Activated CD8-positive, alpha-beta memory T cell treated with anti-CD3 and anti-CD28 coated beads, Interleukin-2, amount 50 U/mL, for 1 hour (primary cell): ENCODE results near the gene POLA2.

Experiments used
- DNase-seq: peaks from one replicate; pipeline ENCODE4 v3.0.0-alpha.2; 2020; ENCODE audit errors: extremely low read depth

POLA2 gene

DNA sequence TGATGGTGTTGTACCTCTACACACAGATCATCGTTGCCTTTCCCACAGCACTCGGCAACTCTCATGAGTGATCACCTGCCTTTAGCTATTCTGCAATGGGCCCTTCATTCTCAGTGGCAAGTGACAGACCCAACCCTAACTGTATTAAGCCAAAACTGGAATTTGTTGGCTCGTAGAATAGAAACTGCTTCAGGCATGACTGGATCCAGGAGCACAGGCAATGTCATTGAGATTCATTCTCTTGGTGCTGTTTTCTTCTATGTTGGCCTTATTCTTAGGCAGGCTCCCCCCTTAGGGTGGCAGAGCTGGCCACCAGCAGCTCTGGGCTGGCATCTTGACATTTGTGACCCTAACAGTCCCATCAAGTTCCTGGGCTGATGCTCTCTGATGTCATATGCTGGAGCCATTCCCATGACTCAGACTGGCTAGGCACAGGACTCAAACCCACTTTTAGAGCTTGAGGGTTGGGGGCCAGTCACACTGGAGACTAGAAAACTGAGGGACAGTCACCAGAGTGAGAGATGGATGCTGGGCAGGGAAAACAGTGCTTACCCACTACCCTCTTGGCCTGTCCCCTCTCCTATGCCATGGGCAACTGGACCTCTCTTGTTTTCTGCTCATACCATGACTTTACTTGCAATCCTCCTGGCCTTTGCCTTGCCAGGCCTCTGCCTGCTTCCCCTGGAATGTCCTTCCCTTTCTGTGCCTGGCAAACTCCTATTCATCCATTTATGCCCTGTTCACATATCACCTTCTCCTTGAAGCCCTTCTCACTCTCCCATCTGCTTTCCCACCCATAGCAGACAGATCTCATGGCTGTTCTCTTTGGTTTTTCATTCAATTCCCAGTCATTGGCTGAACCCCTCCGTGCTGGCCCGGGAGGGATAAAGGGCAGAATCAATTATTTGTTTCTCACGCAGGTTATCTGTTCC is 45.8 kb downstream of the POLA2 start:
- DNase-seq, result no peak

DNA sequence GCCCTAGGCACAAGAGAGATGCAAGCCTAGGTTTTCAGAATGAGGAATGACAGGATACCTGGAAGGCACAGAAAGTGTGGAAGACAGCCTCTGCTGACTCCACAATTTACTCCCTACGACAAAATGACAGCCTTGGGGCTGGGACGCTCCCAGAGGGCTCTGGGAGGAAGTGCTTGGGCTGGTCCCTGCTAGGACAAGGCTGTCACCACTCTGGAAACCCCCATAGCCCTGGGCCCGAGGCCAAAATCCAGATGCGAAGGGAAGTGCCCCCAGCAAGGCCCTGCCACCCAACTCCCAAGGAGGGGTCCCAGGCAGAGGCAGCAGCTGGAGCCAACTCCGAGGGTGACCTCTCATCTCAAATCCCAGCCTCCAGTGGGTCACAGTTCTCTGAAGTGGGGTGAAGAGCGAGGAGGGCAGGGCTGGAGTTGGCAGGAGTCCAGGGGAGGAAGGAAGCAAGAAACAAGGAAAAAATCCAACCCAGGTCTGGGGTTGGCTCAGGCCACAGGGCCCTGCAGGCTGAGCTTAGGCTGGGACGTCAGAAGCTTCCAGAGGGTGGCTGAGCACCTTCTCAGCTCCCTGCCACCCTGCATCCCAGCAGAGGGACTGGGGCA is 46.6 kb downstream of the POLA2 start:
- no peak for DNase-seq

DNA sequence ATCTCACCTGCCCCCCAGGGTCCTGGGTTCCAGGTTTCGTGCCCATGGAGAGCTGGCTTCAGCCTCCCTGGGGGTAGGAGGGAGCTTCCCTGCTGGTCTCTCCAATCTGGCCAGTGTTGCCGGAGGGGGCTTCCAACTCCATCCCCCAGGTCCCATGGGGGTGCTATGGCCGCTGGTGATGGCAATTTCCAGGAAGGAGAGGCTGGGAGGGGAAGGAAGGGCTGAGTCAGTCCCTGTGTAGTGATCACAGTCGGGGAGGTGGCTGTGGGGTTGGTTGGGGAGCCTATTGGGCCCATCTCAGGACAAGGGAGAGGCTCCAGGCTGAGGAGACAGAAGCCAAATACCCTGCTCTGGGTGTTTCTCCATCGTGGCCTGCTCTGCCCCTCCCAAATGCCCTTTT is 47.2 kb downstream of the POLA2 start:
- no peak for DNase-seq

DNA sequence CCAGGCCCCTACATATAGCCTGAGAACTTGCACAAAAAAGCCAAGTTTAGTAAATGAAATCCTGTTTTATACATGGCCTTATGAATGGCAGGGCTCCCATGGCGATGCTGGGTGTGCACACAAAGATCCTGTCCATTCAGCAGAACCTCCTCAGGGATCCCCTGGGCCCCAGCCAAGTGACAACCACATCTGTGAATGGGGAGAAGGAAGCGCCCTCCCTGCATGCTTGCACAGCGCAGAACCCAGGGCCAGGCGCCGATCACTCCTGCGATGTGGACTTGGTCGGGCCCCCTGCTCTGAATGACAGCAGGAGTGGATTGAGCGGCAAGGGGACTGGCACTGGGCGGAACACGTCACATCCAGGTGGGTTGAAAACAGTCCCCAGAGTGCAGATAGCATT is 48.5 kb downstream of the POLA2 start:
- DNase-seq, result no peak

DNA sequence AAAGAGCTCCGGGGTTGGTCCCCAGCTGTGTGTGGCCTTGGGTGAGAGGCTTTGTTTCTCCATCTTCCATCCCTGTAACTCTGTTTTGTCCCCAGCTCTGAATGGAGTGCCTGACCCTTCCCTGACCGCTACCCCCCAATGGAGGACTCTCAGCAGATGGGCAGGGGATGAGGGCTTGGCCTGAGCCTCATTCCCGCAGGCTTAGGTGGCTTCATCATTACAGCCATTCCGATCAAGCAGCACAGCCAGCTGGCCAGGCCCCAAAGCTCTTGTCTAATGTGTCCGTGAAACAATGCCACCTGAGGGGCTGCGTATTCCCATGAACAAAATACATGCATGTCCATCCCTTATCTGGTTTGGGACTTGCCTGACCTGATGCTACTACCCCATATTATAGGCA is 49.0 kb downstream of the POLA2 start:
- no peak for DNase-seq

DNA sequence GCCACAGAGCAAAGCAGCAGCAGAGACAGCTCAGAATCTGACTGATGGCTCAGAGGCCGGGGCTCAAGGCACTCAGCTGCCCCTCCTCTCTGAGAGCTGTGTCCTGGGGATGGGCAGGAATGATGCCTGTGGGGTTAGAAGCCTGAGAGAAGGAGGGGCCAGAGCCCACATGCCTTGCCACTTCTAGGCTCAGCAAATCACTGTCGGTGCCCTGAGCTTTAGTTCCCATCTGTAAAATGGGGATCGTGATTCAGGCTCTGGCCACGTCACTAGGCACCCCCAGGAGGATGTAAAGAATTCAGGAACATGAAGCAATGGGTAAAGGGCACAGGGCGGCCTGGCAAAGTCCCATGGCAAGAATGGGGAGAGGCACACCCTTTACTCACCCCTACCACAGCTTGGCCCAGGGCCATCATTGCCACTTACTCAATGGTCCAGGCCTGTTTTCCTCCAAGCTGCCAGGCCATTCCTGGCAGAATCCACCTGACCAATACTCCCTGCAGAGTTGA is 49.5 kb downstream of the POLA2 start:
- DNase-seq, result no peak

DNA sequence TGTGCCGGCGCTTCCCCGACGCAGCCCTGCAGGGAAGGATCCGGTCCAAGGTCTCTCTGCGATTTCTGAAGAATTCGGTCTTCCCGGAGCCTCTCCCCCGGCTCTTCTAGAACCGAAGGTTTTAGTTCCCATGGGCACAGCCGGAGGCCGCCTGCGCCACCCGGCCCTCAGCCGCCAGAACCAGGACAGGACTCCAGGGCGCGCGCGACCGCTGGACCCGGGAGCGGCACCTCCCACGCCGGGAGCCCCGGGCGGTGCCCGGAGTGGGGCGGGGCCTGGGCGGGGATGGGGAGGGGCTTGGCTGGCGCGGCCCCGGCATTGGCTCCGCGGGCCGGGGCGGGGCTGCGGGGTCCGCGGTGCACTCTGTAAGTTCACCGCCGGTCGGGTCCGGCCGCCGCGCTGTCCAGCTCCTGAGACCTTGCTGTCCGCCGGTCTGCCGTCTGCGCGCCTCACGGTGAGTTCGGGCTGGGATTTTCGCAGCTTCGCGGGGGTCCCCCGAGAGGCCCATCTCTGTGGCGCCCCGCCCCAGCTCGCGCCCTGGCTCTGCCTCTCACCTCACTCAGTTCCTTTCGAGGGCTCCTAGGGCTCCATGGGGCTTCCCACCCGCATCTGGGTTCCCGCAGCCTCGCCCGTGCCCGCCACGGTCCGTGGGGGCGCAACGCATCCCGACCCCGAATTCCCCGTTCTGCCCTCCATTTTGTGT is 52.9 kb downstream of the POLA2 start, which contains the start of gene CDC42EP2:
CDC42EP2 (plus strand) TSS at position 366 of the 703 bp plus-strand sequence. CDS start 6,033 bp downstream, outside the sequence.
- no peak for DNase-seq

DNA sequence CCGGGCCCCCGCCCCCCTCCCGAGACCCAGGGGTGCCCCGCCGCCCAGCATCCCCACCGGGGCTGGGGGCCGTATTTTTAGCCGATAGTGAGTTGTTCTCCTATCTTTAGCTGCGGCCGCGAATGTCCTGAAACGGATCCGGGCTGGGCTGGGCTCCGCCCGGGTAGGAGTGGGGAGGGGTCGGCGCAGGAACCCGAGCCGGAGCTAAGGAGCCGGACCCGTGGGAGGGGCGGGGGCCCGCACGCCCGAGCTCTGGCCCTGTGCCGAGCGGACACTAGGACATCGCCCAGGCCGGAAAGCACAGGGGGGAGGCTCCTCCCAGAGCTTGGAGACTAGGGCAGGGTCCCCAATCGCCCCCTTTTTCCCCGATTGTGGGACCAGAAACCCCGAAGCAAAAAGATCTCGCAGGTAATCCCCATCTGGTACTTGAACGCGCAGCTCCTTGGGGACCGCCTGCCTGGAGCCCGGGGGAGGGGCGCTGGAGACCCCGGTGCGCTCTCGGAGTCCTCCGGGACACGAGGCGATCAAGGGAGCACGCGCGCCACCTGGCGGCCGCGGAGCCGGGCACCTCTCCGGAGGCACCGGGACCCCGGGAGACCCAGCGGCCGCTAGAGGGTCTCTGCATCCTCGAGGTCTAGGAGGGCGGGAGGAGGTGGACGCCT is 53.6 kb downstream of the POLA2 start:
- peak; percentile 13 for DNase-seq

DNA sequence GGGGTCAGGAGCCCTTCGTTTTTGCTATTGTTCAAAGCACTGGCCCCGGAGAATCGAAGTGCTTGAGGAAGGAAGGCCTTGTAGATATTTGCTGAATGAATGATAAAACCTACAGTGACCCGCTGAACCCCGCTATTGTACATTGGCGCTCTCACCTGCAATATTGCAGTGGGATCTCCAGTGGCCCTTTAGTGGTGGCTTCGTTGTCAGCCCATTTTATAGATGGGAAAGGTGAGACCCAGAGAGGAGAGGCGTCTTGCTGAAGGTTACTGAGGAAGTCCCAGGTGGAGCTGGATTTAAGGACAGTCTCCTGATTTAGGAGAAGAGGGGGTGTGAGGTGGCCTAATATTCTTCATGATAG is 54.1 kb downstream of the POLA2 start:
- no peak for DNase-seq

DNA sequence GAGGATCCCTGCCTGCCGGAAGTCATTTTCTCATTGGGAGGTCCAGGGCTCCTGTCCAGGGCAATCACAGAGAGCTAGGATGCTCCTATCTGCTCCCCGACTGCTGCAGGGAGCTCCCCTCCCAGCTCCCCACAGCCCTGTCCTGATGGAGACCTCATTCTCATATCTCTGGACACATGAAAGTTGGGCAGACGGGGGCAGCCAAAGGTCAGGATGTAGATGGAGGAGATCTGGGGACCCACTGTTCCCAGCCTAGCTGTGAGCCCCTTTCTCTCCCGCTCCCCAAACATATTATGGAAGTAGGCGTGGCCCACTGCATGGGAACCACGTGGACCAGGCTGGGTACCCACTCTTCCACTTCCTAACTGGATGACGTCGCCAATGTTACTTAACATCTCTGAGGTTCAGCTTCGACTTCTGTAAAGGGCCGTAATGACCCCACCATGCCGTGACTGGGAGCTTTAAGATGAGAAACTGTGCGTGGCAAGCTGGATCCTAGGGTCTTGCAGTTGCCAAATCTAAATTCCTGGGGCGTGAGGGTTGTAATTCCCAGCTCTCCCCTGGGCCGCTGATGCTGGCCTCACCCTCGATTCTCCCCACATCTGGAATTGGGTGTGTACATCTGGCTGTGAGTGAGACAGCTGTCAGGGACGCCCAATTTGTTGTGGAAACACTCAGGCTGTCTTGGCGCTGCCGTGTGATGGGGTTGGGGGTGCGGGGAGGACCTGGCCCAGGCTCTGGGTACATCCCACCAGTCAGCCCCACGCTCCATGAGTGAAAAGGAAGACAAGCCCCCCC is 54.7 kb downstream of the POLA2 start:
- DNase-seq, result no peak

DNA sequence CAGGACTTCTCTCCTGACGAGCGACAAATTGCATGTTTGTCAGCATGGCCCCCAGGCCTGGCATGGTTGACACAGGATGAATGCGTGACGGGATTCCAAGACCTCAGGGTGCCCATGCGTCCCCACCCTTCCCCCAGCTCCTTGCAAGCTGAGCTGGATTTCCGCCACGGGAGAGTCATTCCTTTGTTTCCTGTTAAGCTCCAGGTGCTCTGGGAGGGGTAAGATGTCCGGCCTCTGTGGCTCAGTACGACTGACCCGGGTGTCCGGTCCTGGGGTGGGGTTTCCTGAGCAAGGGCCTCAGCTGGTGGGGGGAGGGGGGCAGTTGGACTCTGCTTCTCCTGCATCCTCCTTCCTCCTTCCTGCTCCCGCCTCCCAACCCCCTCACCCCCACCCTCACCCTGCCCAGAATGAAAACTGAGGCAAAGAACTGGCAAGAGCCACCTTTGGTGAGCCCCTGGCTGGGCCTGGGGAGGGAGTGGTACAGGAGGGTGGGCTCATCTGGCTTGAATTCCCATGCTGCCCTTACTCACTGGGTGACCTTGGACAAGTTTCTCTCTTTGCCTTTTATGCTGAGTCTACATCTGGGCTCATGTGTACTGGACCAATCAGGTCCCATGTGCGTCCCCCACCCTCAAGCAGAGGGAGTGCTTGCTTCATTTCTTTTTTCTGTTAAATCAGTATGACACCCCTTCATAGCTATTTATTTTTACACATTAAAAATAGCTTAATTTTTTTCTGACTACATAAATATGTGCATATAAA is 55.4 kb downstream of the POLA2 start:
- DNase-seq, result no peak

DNA sequence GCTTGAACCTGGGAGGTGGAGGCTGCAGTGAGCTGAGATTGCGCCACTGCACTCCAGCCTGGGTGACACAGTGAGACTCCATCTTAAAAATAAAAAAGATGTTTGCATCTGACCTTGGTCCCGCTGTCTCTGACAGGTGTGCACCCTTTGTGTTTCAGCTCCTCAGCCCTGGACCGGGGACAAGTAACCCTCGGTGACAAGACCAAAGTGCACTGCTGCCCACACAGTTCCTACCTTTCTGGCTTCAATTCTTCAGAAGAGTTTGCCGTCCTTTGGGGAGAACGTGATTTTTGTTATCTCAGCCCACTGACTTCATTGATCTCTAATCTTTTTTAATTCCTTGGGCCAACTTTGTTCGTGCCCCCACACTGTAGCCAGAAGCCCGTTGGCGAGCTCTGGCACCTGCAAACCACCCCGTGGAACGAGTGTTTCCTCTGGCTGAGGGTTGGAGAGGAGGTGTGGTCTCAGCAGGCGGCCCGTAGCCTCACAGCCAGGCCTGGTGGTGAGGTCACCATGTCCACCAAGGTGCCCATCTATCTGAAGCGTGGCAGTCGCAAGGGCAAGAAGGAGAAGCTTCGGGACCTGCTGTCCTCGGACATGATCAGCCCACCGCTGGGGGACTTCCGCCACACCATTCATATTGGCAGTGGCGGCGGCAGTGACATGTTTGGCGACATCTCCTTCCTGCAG is 58.8 kb downstream of the POLA2 start:
- no peak for DNase-seq

DNA sequence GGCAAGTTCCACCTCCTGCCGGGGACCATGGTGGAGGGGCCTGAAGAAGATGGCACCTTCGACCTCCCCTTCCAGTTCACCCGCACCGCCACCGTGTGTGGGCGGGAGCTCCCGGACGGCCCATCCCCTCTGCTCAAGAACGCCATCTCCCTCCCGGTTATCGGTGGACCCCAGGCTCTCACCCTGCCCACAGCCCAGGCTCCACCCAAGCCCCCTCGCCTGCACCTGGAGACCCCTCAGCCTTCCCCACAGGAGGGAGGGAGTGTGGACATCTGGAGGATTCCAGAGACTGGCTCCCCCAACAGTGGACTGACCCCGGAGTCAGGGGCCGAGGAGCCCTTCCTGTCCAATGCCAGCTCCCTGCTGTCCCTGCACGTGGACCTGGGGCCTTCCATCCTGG is 59.3 kb downstream of the POLA2 start:
- no peak for DNase-seq

DNA sequence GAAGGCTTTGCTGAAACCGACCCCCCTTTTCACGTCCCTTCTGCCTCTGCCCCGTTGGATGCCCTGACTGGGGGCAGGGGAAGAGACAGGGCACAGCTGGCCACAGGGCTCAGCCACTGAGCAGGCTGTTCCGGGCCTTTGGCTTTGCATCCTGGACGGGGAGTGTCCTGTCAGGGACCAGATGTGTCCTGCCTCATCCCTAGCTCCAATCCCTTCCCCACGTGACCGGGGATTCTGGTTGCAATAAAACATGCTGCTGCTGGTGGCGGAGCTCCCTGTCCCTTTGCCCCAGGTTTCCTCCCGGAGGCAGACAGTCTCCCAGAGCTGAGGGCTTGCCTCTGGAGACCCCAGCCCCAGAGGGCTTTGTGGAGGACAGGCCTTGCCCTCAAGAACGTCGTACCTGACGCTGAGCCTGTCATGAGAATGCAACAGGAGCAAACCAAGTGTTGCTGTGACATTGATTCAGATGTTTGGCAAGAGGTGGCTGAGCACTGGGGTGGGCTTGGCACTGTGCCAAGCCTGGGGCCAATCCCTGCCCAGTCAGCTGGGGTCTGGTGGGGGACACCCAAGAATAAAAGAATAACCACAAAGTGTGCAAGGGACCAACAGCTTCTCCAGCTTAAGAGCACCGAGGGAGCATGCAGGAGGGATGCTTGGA is 60.2 kb downstream of the POLA2 start:
- DNase-seq, result no peak

DNA sequence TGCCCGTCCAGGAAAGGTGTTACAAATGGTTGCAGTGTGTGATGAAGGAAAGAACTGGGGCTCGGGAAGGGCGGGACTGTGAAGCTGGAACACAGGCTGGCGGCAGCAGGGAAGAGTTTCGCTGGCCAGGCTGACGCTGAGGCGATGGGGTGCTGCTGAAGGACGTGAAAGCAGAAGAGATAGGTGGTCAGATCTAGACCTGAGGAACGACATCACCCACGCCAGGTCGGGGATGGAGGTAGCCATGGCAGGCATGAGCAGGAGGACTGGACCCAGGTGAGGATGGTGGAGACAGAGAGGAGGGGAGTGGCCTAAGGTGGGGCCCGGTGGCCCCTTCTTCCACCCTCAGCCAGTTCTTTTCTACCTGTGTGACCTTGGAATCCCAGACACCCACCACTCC is 62.1 kb downstream of the POLA2 start:
- DNase-seq, result no peak

DNA sequence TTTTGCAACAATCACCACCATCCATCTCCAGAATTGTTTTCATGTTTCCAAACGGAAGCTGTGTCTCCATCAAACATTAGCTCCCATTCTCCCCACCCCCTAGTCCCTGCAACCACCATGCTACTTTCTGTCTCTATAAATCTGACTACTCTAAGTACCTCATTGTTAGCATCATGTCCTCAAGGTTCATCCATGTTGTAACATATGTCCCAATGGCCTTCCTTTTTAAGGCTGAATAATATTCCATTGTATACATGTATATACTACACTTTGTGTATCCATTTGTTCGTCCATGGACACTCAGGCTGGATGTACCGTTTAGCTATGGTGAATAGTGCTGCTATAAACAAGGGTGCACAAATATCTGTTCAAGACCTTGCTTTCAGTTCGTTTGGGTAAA is 63.7 kb downstream of the POLA2 start:
- DNase-seq, result no peak

DNA sequence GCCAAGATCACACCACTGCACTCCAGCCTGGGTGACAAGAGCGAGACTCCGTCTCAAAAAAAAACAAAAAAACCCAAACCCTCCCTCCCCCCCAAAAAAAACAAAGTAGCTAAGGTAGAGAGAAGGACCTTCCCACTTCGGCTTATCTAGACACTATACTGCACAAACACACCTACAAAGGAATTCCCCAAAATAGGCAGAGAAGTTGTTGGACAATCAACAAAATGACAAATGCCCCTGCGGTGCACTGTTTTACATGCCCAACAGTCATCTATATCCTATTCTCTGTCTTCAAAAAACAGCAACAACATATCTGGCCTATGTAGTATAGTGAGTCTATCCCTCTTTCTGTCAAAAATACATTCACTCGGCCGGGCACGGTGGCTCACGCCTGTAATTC is 65.3 kb downstream of the POLA2 start:
- no peak for DNase-seq

DNA sequence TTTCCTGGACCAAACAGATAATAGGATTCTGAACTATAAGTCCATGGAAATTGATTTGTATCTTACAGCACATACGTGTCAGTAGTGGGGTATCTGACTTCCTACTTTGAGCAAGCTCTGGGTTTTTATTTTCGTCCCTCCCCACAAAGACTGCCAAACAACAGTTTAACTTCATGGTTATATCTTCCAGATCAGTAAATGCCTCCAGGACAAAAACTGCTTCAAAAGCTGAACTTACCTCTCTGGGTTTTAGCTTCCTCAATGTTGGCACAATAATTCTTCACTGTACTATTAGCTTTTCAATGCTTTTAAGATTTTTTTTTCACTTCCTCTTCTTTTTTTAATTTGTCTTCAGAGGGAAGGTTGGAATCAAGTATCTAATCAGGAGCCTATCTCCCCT is 67.7 kb downstream of the POLA2 start:
- DNase-seq, result no peak

DNA sequence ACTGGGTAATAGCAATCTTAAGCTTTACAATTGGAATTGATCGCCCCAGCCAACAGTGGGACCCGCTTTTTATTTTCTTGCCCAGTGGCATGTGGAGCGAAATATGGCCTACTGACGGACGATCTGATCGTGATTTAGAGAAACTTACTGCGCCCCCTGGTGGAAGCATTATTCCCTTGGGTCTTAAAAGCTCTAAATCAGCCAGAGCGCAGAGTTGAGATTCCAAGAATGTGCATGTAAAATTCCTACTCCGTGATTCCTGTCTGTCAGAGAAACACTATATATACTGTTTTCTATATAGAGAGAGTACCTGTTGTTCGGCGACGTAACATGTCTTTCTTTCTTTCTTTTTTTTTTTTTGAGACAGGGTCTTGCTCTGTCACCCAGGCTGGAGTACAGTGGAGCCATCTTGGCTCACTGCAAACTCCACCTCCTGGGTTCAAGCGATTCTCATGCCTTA is 68.2 kb downstream of the POLA2 start:
- DNase-seq, result peak; percentile 61
